ENCODE measurements around the gene DOLPP1.

DOLPP1 gene

GRCh38 chr9:129040113-129040643 is 40.7 kb upstream of the DOLPP1 start:
- peaks cover 16% of the 10 kb centered on the region for H3K4me1 ChIP-seq (ENCODE audit: control insufficient read depth, insufficient read depth, low read length, poor library complexity, severe bottlenecking)
- H3K27ac ChIP-seq (ENCODE audit: insufficient read depth, low read length, poor library complexity, severe bottlenecking) = no peak overlapping the region
- DNase-seq = no peak
- no peak overlapping the region for H3K4me3 ChIP-seq (ENCODE audit: insufficient read depth, low read depth, low read length, poor library complexity, severe bottlenecking)
- no peaks in the 10 kb centered on the region for H3K27me3 ChIP-seq (replicated peaks; ENCODE audit: control insufficient read depth, insufficient read depth, low read length, poor library complexity, severe bottlenecking)
- H3K9me3 ChIP-seq (ENCODE audit: control insufficient read depth, low read length) = no peaks in the 10 kb centered on the region
- peaks cover 22% of the 10 kb centered on the region for H3K36me3 ChIP-seq (ENCODE audit: control insufficient read depth, insufficient read depth, low read length)

GRCh38 chr9:129042016-129042415 is 38.9 kb upstream of the DOLPP1 start:
- peaks cover 22% of the 10 kb centered on the region for H3K36me3 ChIP-seq (ENCODE audit: control insufficient read depth, insufficient read depth, low read length)

DNA sequence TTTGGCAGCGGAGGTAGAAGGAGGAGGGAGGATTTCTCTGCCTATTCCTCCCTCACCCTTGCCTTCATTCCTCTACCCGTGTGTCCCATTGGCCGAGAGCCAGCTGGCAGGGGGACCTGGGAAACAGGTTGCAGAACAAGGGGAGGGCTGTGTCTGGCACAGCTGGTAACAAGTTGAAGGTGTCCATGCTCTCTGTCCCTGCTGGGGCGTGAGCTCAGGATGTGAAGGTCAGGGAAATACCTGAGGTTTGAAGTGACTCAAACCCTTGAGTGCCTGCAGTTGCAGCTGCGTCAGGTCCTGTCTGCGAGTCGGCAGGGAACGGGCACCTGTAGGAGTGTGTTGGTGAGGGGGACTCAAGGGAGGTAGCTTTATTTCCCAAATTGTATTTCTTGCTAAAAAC is 28.3 kb upstream of the DOLPP1 start:
- Histone ChIP-seq H3K27ac (ENCODE audit: insufficient read depth, low read length, poor library complexity, severe bottlenecking) (no peak overlapping the region), H3K27me3 (replicated peaks; ENCODE audit: control insufficient read depth, insufficient read depth, low read length, poor library complexity, severe bottlenecking) (no peaks in the 10 kb centered on the region), H3K36me3 (ENCODE audit: control insufficient read depth, insufficient read depth, low read length) (peaks cover 47% of the 10 kb centered on the region), H3K4me1 (ENCODE audit: control insufficient read depth, insufficient read depth, low read length, poor library complexity, severe bottlenecking) (no peaks in the 10 kb centered on the region), H3K4me3 (ENCODE audit: insufficient read depth, low read depth, low read length, poor library complexity, severe bottlenecking) (no peak overlapping the region), H3K9me3 (ENCODE audit: control insufficient read depth, low read length) (no peaks in the 10 kb centered on the region)
- no peak for DNase-seq

More at GRCh38 chr9:129042016-129042415, 38.9 kb upstream of the DOLPP1 start:
- Histone ChIP-seq H3K27ac (ENCODE audit: insufficient read depth, low read length, poor library complexity, severe bottlenecking) (no peak overlapping the region), H3K4me3 (ENCODE audit: insufficient read depth, low read depth, low read length, poor library complexity, severe bottlenecking) (no peak overlapping the region), H3K4me1 (ENCODE audit: control insufficient read depth, insufficient read depth, low read length, poor library complexity, severe bottlenecking) (peaks cover 16% of the 10 kb centered on the region), H3K27me3 (replicated peaks; ENCODE audit: control insufficient read depth, insufficient read depth, low read length, poor library complexity, severe bottlenecking) (no peaks in the 10 kb centered on the region), H3K9me3 (ENCODE audit: control insufficient read depth, low read length) (no peaks in the 10 kb centered on the region)
- no peak for DNase-seq

DNA sequence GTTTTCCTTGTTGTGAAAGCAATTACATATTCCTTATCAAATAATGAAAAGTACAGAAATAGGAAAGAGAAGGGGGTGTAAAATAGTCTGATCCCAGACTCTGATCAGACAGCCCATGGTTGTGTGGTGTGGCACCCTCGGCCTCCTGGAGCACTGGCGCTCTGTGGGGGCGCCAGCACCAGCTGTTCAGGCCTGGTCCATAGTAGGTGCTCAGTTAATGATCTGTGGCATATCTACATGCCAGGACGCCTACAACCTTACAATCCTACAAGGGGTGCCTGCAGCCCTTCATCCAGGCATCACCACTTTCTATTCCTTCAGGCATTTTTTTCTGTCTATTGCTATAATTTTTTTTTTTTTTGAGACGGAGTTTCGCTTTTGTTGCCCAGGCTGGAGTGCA is 27.9 kb upstream of the DOLPP1 start:
- Histone ChIP-seq H3K9me3 (ENCODE audit: control insufficient read depth, low read length) (no peaks in the 10 kb centered on the region), H3K27ac (ENCODE audit: insufficient read depth, low read length, poor library complexity, severe bottlenecking) (no peak overlapping the region), H3K4me3 (ENCODE audit: insufficient read depth, low read depth, low read length, poor library complexity, severe bottlenecking) (no peak overlapping the region), H3K4me1 (ENCODE audit: control insufficient read depth, insufficient read depth, low read length, poor library complexity, severe bottlenecking) (no peaks in the 10 kb centered on the region), H3K27me3 (replicated peaks; ENCODE audit: control insufficient read depth, insufficient read depth, low read length, poor library complexity, severe bottlenecking) (no peaks in the 10 kb centered on the region), H3K36me3 (ENCODE audit: control insufficient read depth, insufficient read depth, low read length) (peaks cover 44% of the 10 kb centered on the region)
- DNase-seq = no peak

- Histone ChIP-seq H3K36me3 (ENCODE audit: control insufficient read depth, insufficient read depth, low read length) (peaks cover 31% of the 10 kb centered on the region), H3K27ac (ENCODE audit: insufficient read depth, low read length, poor library complexity, severe bottlenecking) (no peak overlapping the region), H3K4me3 (ENCODE audit: insufficient read depth, low read depth, low read length, poor library complexity, severe bottlenecking) (no peak overlapping the region), H3K4me1 (ENCODE audit: control insufficient read depth, insufficient read depth, low read length, poor library complexity, severe bottlenecking) (no peaks in the 10 kb centered on the region), H3K27me3 (replicated peaks; ENCODE audit: control insufficient read depth, insufficient read depth, low read length, poor library complexity, severe bottlenecking) (no peaks in the 10 kb centered on the region), H3K9me3 (ENCODE audit: control insufficient read depth, low read length) (no peaks in the 10 kb centered on the region)
- DNase-seq = no peak
These were observed 26.6 kb upstream of the DOLPP1 start for GRCh38 chr9:129054163-129054851.

GRCh38 chr9:129058965-129059795 is 21.7 kb upstream of the DOLPP1 start:
- Histone ChIP-seq H3K4me1 (ENCODE audit: control insufficient read depth, insufficient read depth, low read length, poor library complexity, severe bottlenecking) (no peaks in the 10 kb centered on the region), H3K27me3 (replicated peaks; ENCODE audit: control insufficient read depth, insufficient read depth, low read length, poor library complexity, severe bottlenecking) (no peaks in the 10 kb centered on the region), H3K9me3 (ENCODE audit: control insufficient read depth, low read length) (no peaks in the 10 kb centered on the region), H3K27ac (ENCODE audit: insufficient read depth, low read length, poor library complexity, severe bottlenecking) (no peak overlapping the region), H3K36me3 (ENCODE audit: control insufficient read depth, insufficient read depth, low read length) (peaks cover 37% of the 10 kb centered on the region), H3K4me3 (ENCODE audit: insufficient read depth, low read depth, low read length, poor library complexity, severe bottlenecking) (no peak overlapping the region)
- DNase-seq = no peak

GRCh38 chr9:129059796-129060785 is 20.8 kb upstream of the DOLPP1 start:
- H3K27me3 ChIP-seq (replicated peaks; ENCODE audit: control insufficient read depth, insufficient read depth, low read length, poor library complexity, severe bottlenecking) = no peaks in the 10 kb centered on the region
- H3K9me3 ChIP-seq (ENCODE audit: control insufficient read depth, low read length) = no peaks in the 10 kb centered on the region
- no peaks in the 10 kb centered on the region for H3K4me1 ChIP-seq (ENCODE audit: control insufficient read depth, insufficient read depth, low read length, poor library complexity, severe bottlenecking)
- DNase-seq = no peak
- H3K36me3 ChIP-seq (ENCODE audit: control insufficient read depth, insufficient read depth, low read length) = peaks cover 42% of the 10 kb centered on the region
- no peak overlapping the region for H3K4me3 ChIP-seq (ENCODE audit: insufficient read depth, low read depth, low read length, poor library complexity, severe bottlenecking)
- H3K27ac ChIP-seq (ENCODE audit: insufficient read depth, low read length, poor library complexity, severe bottlenecking) = no peak overlapping the region

GRCh38 chr9:129060991-129061390 is 19.9 kb upstream of the DOLPP1 start:
- Histone ChIP-seq H3K9me3 (ENCODE audit: control insufficient read depth, low read length) (no peaks in the 10 kb centered on the region), H3K4me3 (ENCODE audit: insufficient read depth, low read depth, low read length, poor library complexity, severe bottlenecking) (no peak overlapping the region), H3K27ac (ENCODE audit: insufficient read depth, low read length, poor library complexity, severe bottlenecking) (no peak overlapping the region), H3K27me3 (replicated peaks; ENCODE audit: control insufficient read depth, insufficient read depth, low read length, poor library complexity, severe bottlenecking) (no peaks in the 10 kb centered on the region), H3K4me1 (ENCODE audit: control insufficient read depth, insufficient read depth, low read length, poor library complexity, severe bottlenecking) (no peaks in the 10 kb centered on the region), H3K36me3 (ENCODE audit: control insufficient read depth, insufficient read depth, low read length) (peaks cover 46% of the 10 kb centered on the region)
- DNase-seq = no peak

DNA sequence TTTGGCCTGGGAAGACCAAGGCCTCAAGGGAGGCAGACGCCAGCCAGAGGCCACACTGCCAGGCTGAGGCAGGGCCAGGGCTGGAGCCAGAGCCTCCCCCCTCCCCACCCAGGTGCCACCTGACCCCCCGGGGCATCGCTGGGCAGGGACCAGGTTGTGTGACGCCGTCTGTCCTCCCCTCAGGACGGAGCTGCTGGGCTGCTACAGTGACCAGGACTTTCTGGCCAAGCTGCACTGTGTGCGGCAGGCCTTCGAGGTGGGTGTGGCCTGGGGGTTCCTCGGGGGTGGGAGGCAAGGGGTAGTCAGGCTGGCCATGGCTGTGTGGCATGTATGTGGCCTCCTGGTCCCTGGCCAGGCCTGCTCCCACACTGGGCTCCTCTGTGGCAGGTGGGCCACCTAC is 17.9 kb upstream of the DOLPP1 start:
- Histone ChIP-seq H3K4me1 (ENCODE audit: control insufficient read depth, insufficient read depth, low read length, poor library complexity, severe bottlenecking) (no peaks in the 10 kb centered on the region), H3K27ac (ENCODE audit: insufficient read depth, low read length, poor library complexity, severe bottlenecking) (no peak overlapping the region), H3K4me3 (ENCODE audit: insufficient read depth, low read depth, low read length, poor library complexity, severe bottlenecking) (no peak overlapping the region), H3K36me3 (ENCODE audit: control insufficient read depth, insufficient read depth, low read length) (peaks cover 53% of the 10 kb centered on the region), H3K9me3 (ENCODE audit: control insufficient read depth, low read length) (no peaks in the 10 kb centered on the region), H3K27me3 (replicated peaks; ENCODE audit: control insufficient read depth, insufficient read depth, low read length, poor library complexity, severe bottlenecking) (no peaks in the 10 kb centered on the region)
- DNase-seq = no peak

All from effector memory CD4-positive, alpha-beta T cell (primary cell).